T47D (cell line): ENCODE data around the gene OR56A3.

ENCODE experiments used
- DNase-seq, 2 experiments: peaks; one replicate each; pipeline versions ENCODE4 v3.0.0 to v3.0.0-alpha.2; 2011 to 2012; ENCODE audit warnings: low read depth in 1 of 2, low spot score in 1 of 2
- JUND ChIP-seq: IDR thresholded peaks from 2 replicates; pipeline ENCODE4 v1.6.1; 2012; ENCODE audit warnings: low read depth
- in situ Hi-C: cut with HindIII; loops from 2 replicates; pipeline ENCODE4 v1.10.0; 2016; ENCODE audit warnings: low sequenced_read_pairs, low pct_unique_long_range_greater_than_20kb

Gene OR56A3, protein sequence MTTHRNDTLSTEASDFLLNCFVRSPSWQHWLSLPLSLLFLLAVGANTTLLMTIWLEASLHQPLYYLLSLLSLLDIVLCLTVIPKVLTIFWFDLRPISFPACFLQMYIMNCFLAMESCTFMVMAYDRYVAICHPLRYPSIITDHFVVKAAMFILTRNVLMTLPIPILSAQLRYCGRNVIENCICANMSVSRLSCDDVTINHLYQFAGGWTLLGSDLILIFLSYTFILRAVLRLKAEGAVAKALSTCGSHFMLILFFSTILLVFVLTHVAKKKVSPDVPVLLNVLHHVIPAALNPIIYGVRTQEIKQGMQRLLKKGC

DNA sequence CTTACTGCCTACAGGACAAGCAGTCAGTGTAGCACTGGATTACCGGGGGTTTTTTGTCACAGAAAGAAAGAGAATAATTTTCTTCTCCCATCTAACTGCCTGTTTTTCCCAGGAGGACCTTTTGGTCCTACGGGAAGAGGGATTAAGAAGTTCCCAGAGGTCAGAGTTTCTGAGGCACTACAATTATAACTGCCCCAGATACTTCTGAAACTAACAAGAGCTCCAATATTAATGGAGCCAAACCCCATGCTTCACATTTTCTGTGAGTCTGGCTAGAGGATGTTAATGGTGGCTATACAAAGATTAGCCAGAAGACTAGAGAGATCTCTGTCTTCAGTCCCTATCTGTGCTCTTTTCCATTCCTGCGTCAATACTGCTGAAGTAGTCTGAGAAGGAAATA lies at the start of gene OR56A3:
Gene OR56A3, plus strand, starts transcription at position 301 of the 400 bp plus-strand sequence. CDS start 5,096 bp downstream, outside the sequence.
- in situ Hi-C loops: no loop called here
- TF ChIP-seq JUND: no peak
- no peak for DNase-seq

DNA sequence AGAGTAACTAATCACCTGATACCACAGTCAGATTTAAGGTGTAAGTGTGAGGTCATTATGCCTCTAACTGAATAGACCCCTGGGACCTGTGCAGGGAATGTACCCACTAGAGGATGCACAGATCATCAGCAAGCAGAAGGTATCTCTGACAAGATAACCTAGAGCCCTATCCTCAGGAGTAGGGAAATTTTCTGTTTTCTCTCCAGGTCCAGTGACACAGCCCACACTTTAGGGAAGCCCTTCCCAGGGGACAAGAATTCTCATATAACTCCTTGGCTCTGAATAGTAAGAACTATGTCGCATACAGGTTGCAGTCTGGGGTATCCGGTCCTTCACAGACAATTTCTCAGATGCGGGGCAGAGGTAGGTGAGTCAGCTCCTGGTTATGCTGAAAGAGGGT lies 49.1 kb upstream of the OR56A3 start, which contains the start of gene OR52E5:
Gene OR52E5, plus strand, starts transcription at position 301 of the 400 bp plus-strand sequence. CDS start 7,569 bp downstream, outside the sequence.
- TF ChIP-seq JUND: no peak
- in situ Hi-C loops: no loop called here
- DNase-seq: no peak

DNA sequence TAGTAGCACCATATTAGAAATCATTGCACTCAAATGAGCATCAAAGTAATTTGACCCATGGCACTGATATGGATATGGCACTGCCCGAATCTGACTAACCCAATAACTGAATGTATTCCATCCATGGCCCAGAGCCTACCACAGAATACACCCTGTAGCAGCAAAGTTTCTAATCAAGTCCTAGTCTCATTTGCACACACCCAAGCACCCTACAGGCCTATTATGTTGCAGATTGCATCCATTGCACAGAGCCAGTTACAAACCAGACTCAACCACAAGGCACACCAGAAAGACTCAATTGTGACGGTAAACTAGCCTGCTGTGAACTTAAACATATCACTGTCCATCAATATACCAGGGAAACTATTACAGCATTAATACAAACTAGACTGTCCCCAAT lies 42.5 kb upstream of the OR56A3 start:
- in situ Hi-C loops: no loop called here

DNA sequence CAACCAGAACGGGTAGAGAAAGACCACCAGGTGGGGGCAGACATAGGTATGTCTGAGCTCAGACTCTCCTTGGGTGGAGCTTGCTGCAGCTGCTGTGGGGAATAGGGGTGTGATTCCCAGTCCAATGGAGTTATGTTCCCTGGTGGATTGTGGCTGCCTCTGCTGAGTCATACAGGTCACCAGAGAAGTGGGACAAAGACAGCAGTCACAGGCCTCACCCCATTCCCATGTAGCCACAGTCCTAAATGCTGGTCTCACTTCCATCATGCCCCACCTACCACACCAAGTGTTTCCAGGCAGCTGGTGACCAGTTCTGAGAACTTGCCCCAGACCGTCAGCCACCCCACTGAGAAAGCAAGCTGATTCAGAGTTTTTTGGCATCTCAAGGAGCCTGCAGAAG lies 31.5 kb upstream of the OR56A3 start:
- DNase-seq: no peak
- in situ Hi-C loops: no loop called here
- no peak for TF ChIP-seq JUND

More for the DNA sequence above, 42.5 kb upstream of the OR56A3 start:
- no peak for DNase-seq
- no peak for TF ChIP-seq JUND

DNA sequence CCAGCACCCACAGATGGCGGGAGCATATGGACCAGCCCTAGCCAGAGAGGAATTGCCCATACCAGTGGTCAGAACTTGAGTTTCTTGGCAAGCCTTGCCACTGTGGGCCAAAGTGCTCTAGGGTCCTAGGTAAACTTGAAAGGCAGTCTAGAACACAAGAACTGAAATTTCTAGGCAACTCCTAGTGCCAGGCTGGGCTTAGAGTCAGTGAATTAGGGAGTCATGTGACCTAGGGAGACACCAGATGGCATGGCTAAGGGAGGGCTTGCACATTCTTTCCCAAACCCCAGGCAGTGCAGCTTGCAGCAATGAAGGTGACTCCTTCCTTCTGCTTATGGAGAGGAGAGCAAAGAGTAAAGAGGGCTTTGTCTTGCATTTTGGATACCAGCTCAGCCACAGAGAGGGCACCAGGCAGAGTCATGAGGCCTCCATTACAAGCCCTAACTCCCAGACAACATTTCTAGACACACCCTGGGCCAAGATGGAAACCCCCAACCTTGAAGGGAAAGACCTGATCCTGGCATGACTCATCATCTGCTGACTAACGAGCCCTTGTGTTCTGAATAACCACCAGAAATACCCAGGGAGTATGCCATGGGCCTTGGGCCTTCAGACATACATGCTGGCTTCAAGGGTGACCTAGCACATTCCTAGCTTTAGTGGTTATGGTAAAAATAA lies 19.2 kb upstream of the OR56A3 start:
- in situ Hi-C loops: no loop called here
- TF ChIP-seq JUND: no peak
- no peak for DNase-seq

DNA sequence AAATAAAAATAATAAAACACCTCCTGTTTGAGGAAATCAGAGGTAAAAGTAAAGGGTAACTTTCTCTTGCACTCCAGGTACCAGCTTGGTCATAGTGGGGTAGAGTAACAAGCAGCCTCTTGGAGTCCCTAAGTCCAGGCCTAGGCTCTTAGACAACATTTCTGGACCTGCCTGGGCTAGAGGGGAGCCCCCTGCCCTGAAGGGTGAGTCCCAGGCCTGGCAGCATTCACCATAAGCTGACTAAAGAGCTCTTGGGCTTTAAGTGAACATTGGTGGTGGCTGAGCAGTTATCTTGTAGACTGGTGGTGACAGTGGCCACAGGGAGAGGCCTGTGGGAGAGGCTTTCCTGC lies 18.6 kb upstream of the OR56A3 start:
- in situ Hi-C loops: no loop called here
- no peak for DNase-seq
- no peak for TF ChIP-seq JUND

DNA sequence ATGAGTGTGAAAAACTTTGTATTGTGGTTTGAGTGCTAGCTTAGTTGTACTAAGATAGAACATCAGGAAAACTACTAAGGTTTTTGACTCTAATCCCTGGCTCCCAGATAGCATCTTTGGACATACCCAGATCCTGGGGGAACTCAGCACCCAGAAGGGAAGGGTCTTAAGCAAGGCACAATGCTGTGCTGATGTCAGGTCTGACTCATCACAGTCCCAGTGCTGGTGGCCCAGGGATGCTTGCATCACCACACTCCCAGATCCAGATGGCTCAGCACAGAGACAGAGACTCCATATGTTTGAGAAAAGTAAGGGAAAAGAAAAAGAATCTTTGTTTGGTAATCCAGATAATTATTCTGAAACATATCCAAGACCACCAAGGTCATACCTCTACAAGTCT lies 18.3 kb upstream of the OR56A3 start:
- in situ Hi-C loops: no loop called here
- no peak for TF ChIP-seq JUND
- DNase-seq: no peak

DNA sequence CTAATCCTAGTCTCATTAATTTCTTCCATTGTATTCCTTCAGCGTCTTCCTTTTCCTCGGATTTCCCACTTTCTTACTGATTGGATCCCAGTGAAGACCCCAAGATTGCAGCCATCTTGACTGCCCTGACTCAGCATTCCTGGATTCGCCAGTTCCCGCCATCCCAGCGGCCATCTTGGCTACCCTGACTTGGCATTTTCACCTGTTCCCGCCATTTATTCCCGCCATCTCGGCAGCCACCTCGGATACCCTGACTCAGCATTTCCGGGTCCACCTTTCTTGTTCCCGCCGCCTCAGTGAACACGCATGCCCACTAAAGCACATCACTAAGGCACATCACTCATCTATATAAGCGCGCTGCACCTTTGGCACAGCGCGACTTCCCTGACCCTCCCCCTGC lies 13.8 kb upstream of the OR56A3 start:
- DNase-seq: no peak
- in situ Hi-C loops: no loop called here
- no peak for TF ChIP-seq JUND

DNA sequence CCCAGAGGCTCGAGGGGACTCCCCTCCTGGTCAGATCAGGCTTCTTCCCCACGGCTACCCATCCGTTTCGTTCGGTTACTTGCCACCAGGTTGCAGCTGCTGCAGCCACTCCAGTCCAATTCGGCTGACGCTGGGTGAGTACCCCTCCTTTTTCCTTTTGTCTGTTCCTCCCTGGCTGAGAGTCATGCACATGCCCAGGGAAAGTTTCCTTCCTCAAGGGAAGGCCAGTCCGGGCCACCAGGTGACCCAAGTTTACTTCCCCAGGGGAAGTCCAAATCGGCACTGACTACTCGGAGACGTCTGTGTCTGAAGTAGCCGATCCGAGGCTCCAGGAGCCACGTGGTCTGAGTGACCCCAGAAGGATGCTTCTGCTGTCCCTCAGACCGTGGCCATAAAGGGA lies 13.2 kb upstream of the OR56A3 start:
- in situ Hi-C loops: no loop called here
- no peak for TF ChIP-seq JUND
- DNase-seq: no peak

DNA sequence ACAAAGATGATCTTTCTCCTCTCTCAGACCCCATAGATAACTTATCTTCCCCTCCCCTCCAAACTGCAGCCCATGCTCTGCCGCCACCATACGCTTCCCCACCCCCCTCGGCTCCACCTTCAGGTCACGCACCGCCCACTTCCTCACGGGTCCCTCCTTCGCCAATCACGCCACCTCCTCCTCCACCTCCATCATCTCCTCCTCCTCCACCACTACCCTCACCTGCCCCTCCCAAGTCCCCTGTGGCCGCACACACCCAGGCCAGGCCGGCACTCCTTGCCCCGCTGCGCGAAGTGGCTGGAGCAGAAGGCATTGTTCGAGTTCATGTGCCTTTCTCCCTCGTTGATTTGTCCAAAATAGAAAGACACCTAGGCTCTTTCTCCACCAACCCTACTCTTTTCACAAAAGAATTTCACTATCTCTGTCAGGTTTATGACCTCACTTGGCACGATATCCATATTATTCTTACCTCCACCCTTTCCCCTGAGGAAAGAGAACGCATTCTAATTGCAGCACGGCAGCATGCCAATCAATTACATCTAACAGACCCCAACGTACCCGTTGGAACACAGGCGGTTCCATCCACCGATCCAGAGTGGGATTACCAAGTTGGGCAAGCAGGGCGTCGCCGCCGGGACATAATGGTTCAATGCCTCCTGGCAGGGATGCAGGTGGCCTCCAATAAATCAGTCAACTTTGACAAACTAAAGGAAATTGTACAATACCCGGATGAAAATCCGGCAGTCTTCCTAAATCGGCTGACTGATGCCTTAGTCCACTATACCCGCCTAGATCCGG lies 12.3 kb upstream of the OR56A3 start:
- DNase-seq: no peak
- TF ChIP-seq JUND: no peak
- in situ Hi-C loops: no loop called here

DNA sequence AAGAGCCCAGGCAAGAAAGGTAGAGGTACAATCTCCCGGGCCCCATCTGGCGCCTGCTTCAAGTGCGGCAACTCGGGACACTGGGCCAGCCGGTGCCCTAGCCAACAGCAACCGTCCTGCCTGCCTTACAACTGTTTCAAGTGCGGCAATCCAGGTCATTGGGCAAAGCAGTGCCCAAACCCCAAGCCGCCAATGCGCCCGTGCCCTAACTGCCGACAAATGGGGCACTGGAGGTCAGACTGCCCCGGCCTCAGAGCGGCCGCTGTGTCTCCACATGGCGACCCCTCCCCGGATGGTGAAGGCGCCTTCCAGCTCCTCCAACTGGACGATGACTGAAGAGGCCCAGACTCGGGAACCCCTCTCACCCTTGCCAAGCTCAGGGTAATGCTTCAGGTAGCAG lies 11.4 kb upstream of the OR56A3 start:
- no peak for TF ChIP-seq JUND
- no peak for DNase-seq
- in situ Hi-C loops: no loop called here

DNA sequence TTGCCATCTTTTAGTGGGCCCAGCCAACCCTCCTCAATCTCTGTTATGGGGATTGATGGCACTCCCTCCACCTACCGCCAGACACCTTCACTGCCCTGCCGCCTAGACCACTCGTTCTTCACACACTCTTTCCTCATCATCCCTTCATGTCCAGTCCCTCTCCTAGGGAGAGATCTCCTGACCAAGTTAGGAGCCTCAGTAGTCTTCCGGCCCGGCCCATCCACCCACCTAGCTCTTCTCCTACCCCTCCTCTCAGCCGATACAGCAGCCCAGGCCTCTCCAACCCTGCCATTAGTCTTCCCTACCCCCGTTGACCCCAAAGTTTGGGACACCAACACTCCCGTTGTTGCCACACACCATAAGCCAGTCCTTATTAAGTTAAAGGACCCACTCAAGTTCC lies 11.0 kb upstream of the OR56A3 start:
- in situ Hi-C loops: no loop called here
- DNase-seq: no peak

DNA sequence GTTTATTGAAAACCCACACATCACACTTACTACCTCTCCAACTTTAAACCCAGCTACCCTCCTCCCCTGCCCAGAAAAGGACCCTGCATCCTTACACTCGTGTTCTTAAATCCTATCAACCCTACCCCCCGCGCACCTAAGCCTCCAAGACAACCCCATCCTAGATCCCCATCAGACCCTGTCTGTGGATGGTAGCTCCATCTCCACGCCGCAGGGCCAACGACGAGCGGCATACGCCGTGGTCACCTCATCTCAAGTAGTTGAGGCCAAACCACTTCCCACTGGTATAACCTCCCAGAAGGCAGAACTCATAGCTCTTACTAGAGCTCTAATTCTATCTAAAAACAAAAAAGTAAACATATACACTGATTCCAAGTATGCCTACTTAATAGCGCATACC lies 9.4 kb upstream of the OR56A3 start:
- in situ Hi-C loops: no loop called here
- no peak for TF ChIP-seq JUND
- no peak for DNase-seq

More for the DNA sequence above, 11.0 kb upstream of the OR56A3 start:
- TF ChIP-seq JUND: no peak
